Astrocyte (in vitro differentiated cells and primary cell): Measurements from ENCODE around the gene STARD8.

Source experiments
- CTCF ChIP-seq: IDR thresholded peaks from 2 replicates; pipeline ENCODE4 v1.5.1; 2011; ENCODE audit warnings: low read depth, mild to moderate bottlenecking, inconsistent platforms, low read length, moderate library complexity; ENCODE audit not compliant: insufficient read depth
- EZH2 ChIP-seq: IDR thresholded peaks from 2 replicates; pipeline ENCODE4 v1.6.1; 2012; ENCODE audit warnings: mild to moderate bottlenecking, low read length, inconsistent platforms; ENCODE audit not compliant: insufficient read depth

GRCh38 chrX:68686097-68686977 is 38.9 kb downstream of the STARD8 start:
- TF ChIP-seq CTCF: no peak
- no peak for TF ChIP-seq EZH2
